Activated gamma-delta T cell treated with anti-CD3 and anti-CD28 coated beads, Interleukin-2, amount 50 U/mL, for 16 hours (primary cell): ENCODE measurements around the gene MT1F.

Source experiments
- DNase-seq: peaks from one replicate; pipeline ENCODE4 v3.0.0-alpha.2; 2020; ENCODE audit warnings: low read depth

MT1F gene

DNA sequence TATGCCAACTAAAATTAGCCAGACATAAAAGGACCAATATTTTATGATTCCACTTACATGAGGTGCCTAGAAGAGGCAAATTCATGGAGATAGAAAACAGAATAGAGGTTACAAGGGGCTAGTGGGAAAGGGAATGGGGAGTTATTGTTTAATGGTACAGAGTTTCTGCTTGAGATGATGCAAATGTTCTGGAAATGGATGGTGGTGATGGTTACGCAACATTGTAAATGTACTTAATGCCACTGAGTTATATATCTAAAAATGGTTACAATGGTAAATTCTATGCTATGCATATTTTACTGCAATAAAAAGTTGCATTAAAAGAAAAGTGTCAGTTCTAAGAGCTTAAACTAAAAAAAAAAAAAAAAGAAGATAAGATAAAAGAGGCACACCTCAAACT is 42.4 kb downstream of the MT1F start:
- no peak for DNase-seq

DNA sequence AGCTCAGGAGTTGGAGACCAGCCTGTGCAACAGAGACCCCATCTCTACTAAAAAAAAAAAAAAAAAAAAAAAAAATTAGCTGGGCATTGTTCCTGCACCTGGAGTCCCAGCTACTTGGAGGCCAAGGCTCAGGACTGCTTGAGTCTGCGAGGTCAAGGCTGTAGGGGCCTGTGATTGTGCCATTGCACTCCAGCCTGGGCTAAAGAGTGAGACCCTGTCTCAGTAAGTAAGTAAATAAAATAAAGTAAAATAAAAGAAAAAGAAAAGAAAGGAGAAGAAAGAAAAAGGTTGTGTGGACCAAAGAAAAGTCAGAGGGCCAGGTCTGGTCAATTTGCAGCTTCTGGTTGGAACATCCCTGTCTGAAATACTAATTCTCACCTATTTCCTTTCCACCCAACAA is 42.9 kb downstream of the MT1F start:
- no peak for DNase-seq

DNA sequence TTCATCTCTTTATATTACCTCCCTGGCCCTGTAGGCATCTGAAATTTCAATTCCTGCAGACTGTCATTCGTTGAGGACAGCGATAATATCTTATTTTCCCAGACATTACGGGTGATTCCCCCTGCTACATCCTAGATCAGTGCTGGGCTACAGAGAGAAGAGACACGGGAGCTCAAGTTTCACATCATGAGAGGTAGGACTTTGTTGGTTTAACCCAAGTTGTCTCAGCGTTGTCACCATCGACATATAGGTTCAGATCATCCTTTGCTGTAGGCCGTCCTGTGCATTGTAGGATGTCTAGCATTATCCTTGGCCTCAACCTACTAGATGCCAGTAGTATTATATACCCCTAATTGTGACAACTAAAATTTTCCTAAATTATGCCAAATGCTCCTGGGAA is 43.8 kb downstream of the MT1F start:
- no peak for DNase-seq

- DNase-seq = no peak
Observed at GRCh38 chr16:56702836-56703235, 45.1 kb downstream of the MT1F start.
